ENCODE measurements around the gene LRP2BP.

Gene LRP2BP

DNA sequence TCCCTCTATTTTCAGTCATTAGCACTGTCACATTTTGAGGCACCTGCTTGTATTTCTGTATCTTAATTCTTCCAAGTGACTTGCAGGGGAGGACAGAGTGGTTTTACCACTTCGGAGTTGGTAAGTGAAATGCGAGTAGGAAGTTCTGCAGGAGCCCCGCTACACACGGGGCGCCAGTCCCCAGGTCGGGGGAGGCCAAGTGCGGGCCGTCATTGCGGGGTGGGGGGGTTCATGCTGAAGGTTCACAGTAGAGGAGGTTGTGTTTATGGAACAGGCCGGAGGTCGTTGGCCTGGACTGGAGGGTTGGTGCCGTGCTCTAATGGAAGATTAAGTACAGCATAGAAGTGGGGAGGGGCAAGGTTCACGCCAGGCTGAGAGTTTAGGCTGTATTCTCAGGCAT, 44.0 kb downstream of the LRP2BP start:
- Histone ChIP-seq H3K27ac (ENCODE audit: low read length, poor library complexity, severe bottlenecking) (no peak overlapping the region), H3K14ac (ENCODE audit: low read length in 2 of 2) (no peak overlapping the region), H4K8ac (ENCODE audit: low read length) (no peak overlapping the region), H4K91ac (ENCODE audit: low read length) (no peak overlapping the region), H2AFZ (ENCODE audit: low read depth, low read length) (no peak overlapping the region), H3K4me1 (ENCODE audit: control insufficient read depth, insufficient read depth, low read depth, low read length) (peaks cover 5% of the 10 kb centered on the region), H3K4me2 (ENCODE audit: low read length, poor library complexity, severe bottlenecking) (no peak overlapping the region), H2BK15ac (ENCODE audit: low read depth, poor library complexity, severe bottlenecking) (no peak overlapping the region), H3K9me3 (ENCODE audit: control insufficient read depth, low read length) (no peaks in the 10 kb centered on the region), H3K9ac (ENCODE audit: low read length) (no peak overlapping the region), H3K4me3 (ENCODE audit: insufficient read depth in 1 of 2, low read depth in 1 of 2, low read length in 2 of 2) (no peak overlapping the region), H3K23ac (ENCODE audit: low read length in 2 of 2) (no peak overlapping the region), H3K27me3 (ENCODE audit: control insufficient read depth in 1 of 2, insufficient read depth in 1 of 2, low read length in 2 of 2) (no peaks in the 10 kb centered on the region), H2AK5ac (ENCODE audit: low read length, severe bottlenecking) (no peak overlapping the region), H3K36me3 (ENCODE audit: control insufficient read depth in 1 of 2, insufficient read depth in 2 of 2, low read depth in 1 of 2, low read length in 2 of 2) (peaks cover 21 to 60% of the 10 kb centered on the region in 2 experiments), H3K18ac (ENCODE audit: low read depth in 1 of 2, low read length in 2 of 2) (no peak overlapping the region), H3K79me1 (replicated peaks; ENCODE audit: low read length, poor library complexity, severe bottlenecking) (peaks cover 10% of the 10 kb centered on the region), H2BK12ac (ENCODE audit: low read length in 2 of 2) (no peak overlapping the region), H3K4ac (ENCODE audit: low read depth in 1 of 2, low read length in 2 of 2) (no peak overlapping the region), H2BK5ac (ENCODE audit: low read depth, low read length, poor library complexity, severe bottlenecking) (no peak overlapping the region), H2BK120ac (ENCODE audit: low read depth, low read length) (no peak overlapping the region)
- DNase-seq, result no peak
- 88% methylated on average over 13 of the region's 13 CpGs for WGBS

DNA sequence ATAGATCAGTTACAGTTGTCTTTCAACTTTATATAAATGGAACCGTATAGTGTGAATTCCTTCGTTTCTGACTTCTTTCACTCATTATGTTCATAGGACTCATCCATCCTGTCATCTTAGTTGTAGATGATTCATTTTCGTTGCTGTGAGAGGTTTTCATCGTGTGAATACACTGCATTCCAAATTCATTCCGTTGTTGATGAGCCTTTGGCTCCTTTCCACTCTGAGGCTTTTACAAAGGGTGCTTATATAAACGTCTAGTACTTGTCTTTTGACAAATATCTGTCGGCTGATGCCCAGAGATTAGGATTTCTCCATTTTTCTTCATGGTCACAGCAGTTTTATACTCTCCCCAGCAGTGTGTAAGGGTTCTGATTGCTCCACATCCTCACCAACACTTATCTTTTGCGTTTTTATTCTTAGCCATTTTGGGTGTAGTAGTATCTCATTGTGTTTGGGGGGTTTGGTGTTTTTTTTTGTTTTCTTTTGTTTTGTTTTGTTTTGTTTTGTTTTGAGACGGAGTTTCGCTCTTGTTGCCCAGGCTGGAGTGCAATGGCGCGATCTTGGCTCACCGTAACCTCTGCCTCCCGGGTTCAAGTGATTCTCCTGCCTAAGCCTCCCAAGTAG, 48.6 kb downstream of the LRP2BP start:
- Histone ChIP-seq H2BK12ac (ENCODE audit: low read length in 2 of 2) (no peak overlapping the region), H2BK5ac (ENCODE audit: low read depth, low read length, poor library complexity, severe bottlenecking) (no peak overlapping the region), H3K9ac (ENCODE audit: low read length) (no peak overlapping the region), H3K9me3 (ENCODE audit: control insufficient read depth, low read length) (no peaks in the 10 kb centered on the region), H3K18ac (ENCODE audit: low read depth in 1 of 2, low read length in 2 of 2) (peak overlapping the region in 1 of 2 experiments; percentile 38), H3K27ac (ENCODE audit: low read length, poor library complexity, severe bottlenecking) (peak overlapping the region; percentile 3), H3K4me3 (ENCODE audit: insufficient read depth in 1 of 2, low read depth in 1 of 2, low read length in 2 of 2) (no peak overlapping the region), H3K36me3 (ENCODE audit: control insufficient read depth in 1 of 2, insufficient read depth in 2 of 2, low read depth in 1 of 2, low read length in 2 of 2) (peaks cover 14 to 44% of the 10 kb centered on the region in 2 experiments), H4K91ac (ENCODE audit: low read length) (no peak overlapping the region), H3K4me2 (ENCODE audit: low read length, poor library complexity, severe bottlenecking) (no peak overlapping the region), H3K4ac (ENCODE audit: low read depth in 1 of 2, low read length in 2 of 2) (no peak overlapping the region), H2BK15ac (ENCODE audit: low read depth, poor library complexity, severe bottlenecking) (no peak overlapping the region), H4K8ac (ENCODE audit: low read length) (no peak overlapping the region), H3K27me3 (ENCODE audit: control insufficient read depth in 1 of 2, insufficient read depth in 1 of 2, low read length in 2 of 2) (no peaks in the 10 kb centered on the region), H3K79me1 (replicated peaks; ENCODE audit: low read length, poor library complexity, severe bottlenecking) (peaks cover 6% of the 10 kb centered on the region), H3K14ac (ENCODE audit: low read length in 2 of 2) (no peak overlapping the region), H2BK120ac (ENCODE audit: low read depth, low read length) (no peak overlapping the region), H2AK5ac (ENCODE audit: low read length, severe bottlenecking) (no peak overlapping the region), H3K23ac (ENCODE audit: low read length in 2 of 2) (no peak overlapping the region), H2AFZ (ENCODE audit: low read depth, low read length) (no peak overlapping the region), H3K4me1 (ENCODE audit: control insufficient read depth, insufficient read depth, low read depth, low read length) (peaks cover 5% of the 10 kb centered on the region)
- 86% methylated on average over 11 of the region's 14 CpGs for WGBS
- peak; percentile 66 for DNase-seq

DNA sequence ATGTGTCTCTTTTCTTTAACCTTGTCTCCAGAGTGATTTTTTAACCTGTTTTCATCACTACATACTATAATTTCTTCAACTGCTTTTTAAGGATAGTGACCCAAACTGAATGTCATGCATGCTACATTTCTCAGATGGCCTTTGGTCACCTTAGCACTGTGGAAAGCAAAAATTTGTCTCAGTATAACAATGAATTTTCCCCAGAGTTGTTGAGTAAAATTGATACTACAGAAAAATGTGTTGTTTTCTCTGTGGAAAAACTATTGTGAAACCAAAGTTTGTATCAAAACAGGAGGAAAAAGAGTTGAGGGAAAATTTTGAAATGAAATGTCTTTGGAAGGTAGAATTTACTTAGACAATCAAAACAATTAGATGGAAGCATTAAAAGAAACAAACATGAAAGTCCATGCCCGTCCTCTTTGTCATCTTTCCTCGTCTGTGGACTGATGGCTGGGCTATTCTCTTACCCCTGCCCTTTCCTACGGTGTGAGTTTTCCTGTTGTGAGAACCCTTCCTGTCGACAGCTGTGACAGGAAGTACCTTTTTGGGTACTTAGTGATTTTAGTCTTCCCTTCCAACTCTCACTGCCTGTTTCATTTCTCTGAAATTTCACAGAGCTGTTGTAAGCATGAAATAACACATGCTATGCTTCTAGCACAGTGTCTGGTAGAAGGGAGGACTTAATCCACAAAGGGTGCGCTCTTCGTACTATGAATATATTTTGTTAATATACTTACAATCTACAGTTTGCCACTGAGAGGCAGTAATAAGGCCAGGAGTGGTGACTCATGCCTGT, 50.8 kb downstream of the LRP2BP start:
- peaks cover 3% of the 10 kb centered on the region for H3K79me1 ChIP-seq (replicated peaks; ENCODE audit: low read length, poor library complexity, severe bottlenecking)
- no peaks in the 10 kb centered on the region for H3K9me3 ChIP-seq (ENCODE audit: control insufficient read depth, low read length)
- no peak overlapping the region for H2BK15ac ChIP-seq (ENCODE audit: low read depth, poor library complexity, severe bottlenecking)
- H2AFZ ChIP-seq (ENCODE audit: low read depth, low read length), result no peak overlapping the region
- H2BK120ac ChIP-seq (ENCODE audit: low read depth, low read length), result no peak overlapping the region
- peak overlapping the region in 1 of 2 experiments; percentile 60 for H3K4me3 ChIP-seq (ENCODE audit: insufficient read depth in 1 of 2, low read depth in 1 of 2, low read length in 2 of 2)
- H3K27me3 ChIP-seq (ENCODE audit: control insufficient read depth in 1 of 2, insufficient read depth in 1 of 2, low read length in 2 of 2), result no peaks in the 10 kb centered on the region
- peak overlapping the region in 1 of 2 experiments; percentile 61 for H3K18ac ChIP-seq (ENCODE audit: low read depth in 1 of 2, low read length in 2 of 2)
- H2AK5ac ChIP-seq (ENCODE audit: low read length, severe bottlenecking), result no peak overlapping the region
- DNase-seq, result peak; percentile 25
- no peak overlapping the region for H2BK5ac ChIP-seq (ENCODE audit: low read depth, low read length, poor library complexity, severe bottlenecking)
- H4K8ac ChIP-seq (ENCODE audit: low read length), result peak overlapping the region; percentile 51
- H3K36me3 ChIP-seq (ENCODE audit: control insufficient read depth in 1 of 2, insufficient read depth in 2 of 2, low read depth in 1 of 2, low read length in 2 of 2), result peaks cover 11 to 37% of the 10 kb centered on the region in 2 experiments
- H3K27ac ChIP-seq (ENCODE audit: low read length, poor library complexity, severe bottlenecking), result no peak overlapping the region
- no peak overlapping the region for H3K4ac ChIP-seq (ENCODE audit: low read depth in 1 of 2, low read length in 2 of 2)
- H3K4me2 ChIP-seq (ENCODE audit: low read length, poor library complexity, severe bottlenecking), result no peak overlapping the region
- H4K91ac ChIP-seq (ENCODE audit: low read length), result no peak overlapping the region
- no peak overlapping the region for H2BK12ac ChIP-seq (ENCODE audit: low read length in 2 of 2)
- no peak overlapping the region for H3K14ac ChIP-seq (ENCODE audit: low read length in 2 of 2)
- H3K9ac ChIP-seq (ENCODE audit: low read length), result peak overlapping the region; percentile 80
- 41% methylated on average over 2 of the region's 6 CpGs for WGBS
- no peak overlapping the region for H3K23ac ChIP-seq (ENCODE audit: low read length in 2 of 2)
- H3K4me1 ChIP-seq (ENCODE audit: control insufficient read depth, insufficient read depth, low read depth, low read length), result peaks cover 5% of the 10 kb centered on the region

All from mesenchymal stem cell (in vitro differentiated cells and primary cell).